ENCODE data around the gene KCNK1. TPM values are rescaled to one million over a fixed set of nuclear protein-coding genes. Genes with fewer than 3 reads are reported as not detected.

The KCNK1 gene
- total RNA-seq, 1 donor from 2014 or later: 1.6 TPM

DNA sequence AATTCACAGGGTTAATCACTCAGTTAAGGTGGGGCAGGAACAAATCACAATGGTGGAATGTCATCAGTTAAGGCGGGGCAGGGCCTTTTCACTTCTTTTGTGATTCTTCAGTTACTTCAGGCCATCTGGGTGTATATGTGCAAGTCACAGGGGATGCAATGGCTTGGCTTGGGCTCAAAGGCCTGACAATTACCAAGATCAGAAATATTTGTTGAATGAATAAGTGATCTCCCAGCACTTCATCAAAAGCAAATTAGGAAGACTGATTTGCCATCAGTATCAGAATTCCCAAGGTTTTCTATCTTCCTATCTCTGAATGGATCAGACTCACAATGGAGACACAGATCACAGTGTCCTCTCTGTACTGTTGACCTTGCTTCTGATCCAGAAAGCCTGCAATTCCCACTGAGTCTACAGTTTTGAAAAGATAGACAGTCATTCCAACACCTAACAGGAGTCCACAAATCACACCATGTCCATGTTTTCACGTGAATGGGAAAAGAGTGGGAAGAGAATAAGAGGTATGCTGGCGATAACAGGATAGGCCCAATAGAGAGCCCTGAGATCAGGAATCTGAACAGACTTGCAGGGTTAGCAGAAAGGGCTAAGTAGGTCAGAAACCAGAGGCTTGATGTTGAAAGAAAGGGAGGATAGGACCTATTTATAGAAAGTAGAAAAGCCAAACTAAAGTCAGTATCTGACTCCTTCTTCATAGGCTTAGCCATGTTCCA is 75.3 kb downstream of the KCNK1 start:
- no peak overlapping the region for H3K4me3 ChIP-seq (ENCODE audit: low read length in 3 of 3)
- H3K9ac ChIP-seq (ENCODE audit: low read depth in 1 of 3, low read length in 3 of 3): no peak overlapping the region
- H3K27me3 ChIP-seq (ENCODE audit: control insufficient read depth in 3 of 3, insufficient read depth in 3 of 3, low read length in 3 of 3): no peaks in the 10 kb centered on the region
- no peaks in the 10 kb centered on the region for H3K36me3 ChIP-seq (ENCODE audit: control insufficient read depth in 3 of 3, insufficient read depth in 3 of 3, low read length in 3 of 3)
- no peaks in the 10 kb centered on the region for H3K9me3 ChIP-seq (ENCODE audit: control insufficient read depth in 3 of 3, low read length in 3 of 3)
- no peak overlapping the region for H3K27ac ChIP-seq (ENCODE audit: low read depth, low read length)
- H3K4me1 ChIP-seq (ENCODE audit: control insufficient read depth in 3 of 3, insufficient read depth in 3 of 3, low read length in 3 of 3): no peaks in the 10 kb centered on the region

DNA sequence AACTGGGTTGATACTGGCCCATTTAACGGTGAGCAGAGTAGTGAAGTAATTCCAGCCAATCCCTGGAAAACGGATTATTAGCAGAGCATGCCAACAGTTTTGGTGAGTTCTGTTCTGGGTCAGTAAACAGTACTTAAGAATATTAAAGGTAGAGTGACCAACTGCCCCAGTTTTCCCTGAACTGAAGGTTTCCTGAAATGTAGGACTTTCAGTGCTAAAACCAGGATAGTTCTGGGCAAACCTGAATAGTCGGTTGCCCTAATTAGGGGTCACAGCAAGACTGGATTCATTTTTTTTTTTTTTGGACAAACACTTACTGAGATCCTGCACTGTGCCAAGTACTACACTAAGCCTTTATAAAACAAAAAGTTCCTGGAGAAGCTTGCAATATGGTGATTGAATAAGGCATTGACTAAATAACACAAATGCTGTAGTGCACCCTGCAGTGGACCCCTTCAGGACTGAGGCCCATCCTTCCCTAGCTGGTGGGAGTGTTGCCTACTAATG is 75.9 kb downstream of the KCNK1 start:
- Histone ChIP-seq H3K4me1 (ENCODE audit: control insufficient read depth in 3 of 3, insufficient read depth in 3 of 3, low read length in 3 of 3) (no peaks in the 10 kb centered on the region), H3K27ac (ENCODE audit: low read depth, low read length) (no peak overlapping the region), H3K27me3 (ENCODE audit: control insufficient read depth in 3 of 3, insufficient read depth in 3 of 3, low read length in 3 of 3) (no peaks in the 10 kb centered on the region), H3K9ac (ENCODE audit: low read depth in 1 of 3, low read length in 3 of 3) (no peak overlapping the region), H3K36me3 (ENCODE audit: control insufficient read depth in 3 of 3, insufficient read depth in 3 of 3, low read length in 3 of 3) (no peaks in the 10 kb centered on the region), H3K9me3 (ENCODE audit: control insufficient read depth in 3 of 3, low read length in 3 of 3) (no peaks in the 10 kb centered on the region), H3K4me3 (ENCODE audit: low read length in 3 of 3) (no peak overlapping the region)

DNA sequence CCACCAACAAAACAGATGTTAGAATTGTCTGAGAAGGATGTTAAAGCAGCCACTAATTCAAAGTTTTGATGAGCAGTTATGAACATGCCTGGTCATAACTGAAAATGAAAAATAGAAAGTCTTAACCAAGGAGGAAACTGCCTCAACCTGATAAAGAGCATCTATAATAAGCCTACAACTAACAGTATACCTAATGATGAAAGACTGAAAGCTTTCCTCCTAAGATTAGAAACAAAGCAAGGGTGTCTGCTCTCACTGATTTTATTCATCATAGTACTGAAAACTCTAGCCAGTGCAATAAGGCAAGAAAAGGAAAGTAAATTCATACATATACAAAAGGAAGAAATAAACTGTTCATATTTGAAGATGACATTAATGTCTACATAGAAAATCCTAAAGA is 82.0 kb downstream of the KCNK1 start:
- H3K27ac ChIP-seq (ENCODE audit: low read depth, low read length): no peak overlapping the region
- H3K4me1 ChIP-seq (ENCODE audit: control insufficient read depth in 3 of 3, insufficient read depth in 3 of 3, low read length in 3 of 3): no peaks in the 10 kb centered on the region
- no peaks in the 10 kb centered on the region for H3K27me3 ChIP-seq (ENCODE audit: control insufficient read depth in 3 of 3, insufficient read depth in 3 of 3, low read length in 3 of 3)
- H3K4me3 ChIP-seq (ENCODE audit: low read length in 3 of 3): no peak overlapping the region
- H3K9ac ChIP-seq (ENCODE audit: low read depth in 1 of 3, low read length in 3 of 3): no peak overlapping the region
- peaks cover 0 to 2% (median 0%) of the 10 kb centered on the region in 3 donors for H3K9me3 ChIP-seq (ENCODE audit: control insufficient read depth in 3 of 3, low read length in 3 of 3)
- H3K36me3 ChIP-seq (ENCODE audit: control insufficient read depth in 3 of 3, insufficient read depth in 3 of 3, low read length in 3 of 3): no peaks in the 10 kb centered on the region

DNA sequence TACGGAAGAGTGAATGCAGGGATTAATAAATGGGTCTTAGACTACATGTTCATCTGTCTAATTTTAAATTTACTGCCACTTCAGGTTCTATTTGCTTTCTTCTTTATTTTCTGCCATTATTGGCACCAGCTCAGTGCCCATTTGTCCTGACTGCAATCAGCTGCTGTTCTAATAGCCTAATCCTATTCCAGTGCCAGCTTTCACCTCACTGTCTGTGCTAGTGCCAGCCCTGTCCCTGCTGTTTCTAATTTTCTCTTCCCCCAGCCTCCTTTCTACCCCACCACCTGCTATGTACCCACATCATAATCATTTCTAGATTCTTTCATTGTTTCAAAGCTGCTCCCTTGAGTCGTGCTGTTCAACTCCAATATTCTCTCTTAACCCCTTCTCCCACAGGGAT is 86.4 kb downstream of the KCNK1 start:
- H3K4me1 ChIP-seq (ENCODE audit: control insufficient read depth in 3 of 3, insufficient read depth in 3 of 3, low read length in 3 of 3): no peaks in the 10 kb centered on the region
- H3K9me3 ChIP-seq (ENCODE audit: control insufficient read depth in 3 of 3, low read length in 3 of 3): peaks cover 0 to 2% (median 0%) of the 10 kb centered on the region in 3 donors
- H3K27me3 ChIP-seq (ENCODE audit: control insufficient read depth in 3 of 3, insufficient read depth in 3 of 3, low read length in 3 of 3): peaks cover 0 to 2% (median 0%) of the 10 kb centered on the region in 3 donors
- H3K36me3 ChIP-seq (ENCODE audit: control insufficient read depth in 3 of 3, insufficient read depth in 3 of 3, low read length in 3 of 3): no peaks in the 10 kb centered on the region
- no peak overlapping the region for H3K9ac ChIP-seq (ENCODE audit: low read depth in 1 of 3, low read length in 3 of 3)
- no peak overlapping the region for H3K27ac ChIP-seq (ENCODE audit: low read depth, low read length)
- no peak overlapping the region for H3K4me3 ChIP-seq (ENCODE audit: low read length in 3 of 3)

DNA sequence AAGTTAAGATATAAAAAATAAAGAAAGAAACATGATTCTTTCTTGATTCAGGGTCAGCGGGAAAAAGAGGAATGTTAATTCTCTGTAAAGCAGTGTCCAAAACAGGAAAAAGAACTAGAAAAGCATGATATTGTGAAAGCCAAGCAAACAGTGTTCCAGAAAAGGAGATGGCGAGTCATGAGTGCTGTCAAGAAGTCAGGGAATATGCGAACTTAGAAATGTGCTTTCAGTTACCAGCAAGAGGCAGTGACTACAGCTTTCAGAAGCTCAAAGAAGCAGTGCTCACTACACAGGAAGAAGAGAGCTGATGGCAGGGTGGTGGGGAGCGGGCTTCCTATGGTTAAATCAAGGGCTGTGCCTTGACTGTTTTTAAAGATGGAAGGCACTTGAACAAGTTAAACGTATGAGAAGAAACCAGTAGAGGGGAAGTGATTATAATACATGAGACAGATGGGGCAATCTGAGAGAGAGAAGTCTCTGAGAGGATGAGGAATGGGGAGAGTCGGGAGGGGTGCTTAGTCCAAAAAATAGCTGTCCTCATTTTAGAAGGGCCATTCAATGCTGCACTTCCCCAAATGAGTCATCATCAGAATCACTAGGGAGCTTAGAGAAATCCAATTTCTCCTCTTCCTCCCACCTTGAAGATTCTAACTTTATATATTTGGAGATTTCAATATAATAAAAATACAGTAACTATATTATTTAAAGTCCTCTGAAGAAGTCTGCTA is 90.4 kb downstream of the KCNK1 start:
- peaks cover 0 to 2% (median 0%) of the 10 kb centered on the region in 3 donors for H3K27me3 ChIP-seq (ENCODE audit: control insufficient read depth in 3 of 3, insufficient read depth in 3 of 3, low read length in 3 of 3)
- H3K27ac ChIP-seq (ENCODE audit: low read depth, low read length): no peak overlapping the region
- H3K4me3 ChIP-seq (ENCODE audit: low read length in 3 of 3): no peak overlapping the region
- no peaks in the 10 kb centered on the region for H3K9me3 ChIP-seq (ENCODE audit: control insufficient read depth in 3 of 3, low read length in 3 of 3)
- H3K36me3 ChIP-seq (ENCODE audit: control insufficient read depth in 3 of 3, insufficient read depth in 3 of 3, low read length in 3 of 3): no peaks in the 10 kb centered on the region
- no peak overlapping the region for H3K9ac ChIP-seq (ENCODE audit: low read depth in 1 of 3, low read length in 3 of 3)
- no peaks in the 10 kb centered on the region for H3K4me1 ChIP-seq (ENCODE audit: control insufficient read depth in 3 of 3, insufficient read depth in 3 of 3, low read length in 3 of 3)

DNA sequence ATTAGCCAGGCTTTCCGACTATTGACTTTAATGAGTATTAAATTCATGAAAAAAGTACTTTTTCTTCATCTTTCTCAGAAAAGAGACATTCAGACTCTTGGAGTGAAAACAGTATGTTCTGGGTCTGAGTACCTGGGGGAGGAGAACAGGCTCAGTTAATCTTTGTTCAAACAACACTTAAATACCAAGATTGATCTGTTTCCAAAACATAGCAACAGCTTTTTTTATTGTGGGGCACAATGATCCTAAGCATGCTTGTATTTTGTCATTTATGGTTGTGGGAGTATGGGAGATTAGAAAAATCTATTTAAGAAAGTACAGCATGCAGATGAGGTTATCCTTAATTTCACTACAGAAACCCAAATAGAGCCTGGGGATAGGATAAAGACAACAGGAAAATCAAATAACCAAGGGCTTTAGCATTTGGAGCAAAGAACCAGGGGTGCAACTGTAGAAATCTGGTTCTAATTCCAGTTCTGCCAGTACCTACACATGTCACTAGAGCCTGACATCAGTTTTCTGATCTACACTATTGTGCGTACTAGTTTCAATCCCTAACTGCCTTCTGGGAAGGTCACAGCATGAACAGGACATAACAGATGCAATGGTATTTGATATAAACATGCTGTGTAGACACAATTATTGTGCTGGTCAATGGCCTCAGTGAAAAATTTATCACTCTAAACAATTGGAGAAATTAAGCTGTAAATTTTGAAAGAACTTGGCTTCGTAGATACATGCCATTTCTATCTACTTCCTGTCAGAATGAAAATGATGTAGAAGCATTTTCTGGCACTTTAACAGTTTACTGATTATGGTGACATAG is 91.2 kb downstream of the KCNK1 start:
- H3K36me3 ChIP-seq (ENCODE audit: control insufficient read depth in 3 of 3, insufficient read depth in 3 of 3, low read length in 3 of 3): no peaks in the 10 kb centered on the region
- peaks cover 0 to 2% (median 0%) of the 10 kb centered on the region in 3 donors for H3K27me3 ChIP-seq (ENCODE audit: control insufficient read depth in 3 of 3, insufficient read depth in 3 of 3, low read length in 3 of 3)
- H3K9me3 ChIP-seq (ENCODE audit: control insufficient read depth in 3 of 3, low read length in 3 of 3): no peaks in the 10 kb centered on the region
- H3K4me3 ChIP-seq (ENCODE audit: low read length in 3 of 3): no peak overlapping the region
- no peak overlapping the region for H3K27ac ChIP-seq (ENCODE audit: low read depth, low read length)
- H3K9ac ChIP-seq (ENCODE audit: low read depth in 1 of 3, low read length in 3 of 3): no peak overlapping the region
- no peaks in the 10 kb centered on the region for H3K4me1 ChIP-seq (ENCODE audit: control insufficient read depth in 3 of 3, insufficient read depth in 3 of 3, low read length in 3 of 3)

DNA sequence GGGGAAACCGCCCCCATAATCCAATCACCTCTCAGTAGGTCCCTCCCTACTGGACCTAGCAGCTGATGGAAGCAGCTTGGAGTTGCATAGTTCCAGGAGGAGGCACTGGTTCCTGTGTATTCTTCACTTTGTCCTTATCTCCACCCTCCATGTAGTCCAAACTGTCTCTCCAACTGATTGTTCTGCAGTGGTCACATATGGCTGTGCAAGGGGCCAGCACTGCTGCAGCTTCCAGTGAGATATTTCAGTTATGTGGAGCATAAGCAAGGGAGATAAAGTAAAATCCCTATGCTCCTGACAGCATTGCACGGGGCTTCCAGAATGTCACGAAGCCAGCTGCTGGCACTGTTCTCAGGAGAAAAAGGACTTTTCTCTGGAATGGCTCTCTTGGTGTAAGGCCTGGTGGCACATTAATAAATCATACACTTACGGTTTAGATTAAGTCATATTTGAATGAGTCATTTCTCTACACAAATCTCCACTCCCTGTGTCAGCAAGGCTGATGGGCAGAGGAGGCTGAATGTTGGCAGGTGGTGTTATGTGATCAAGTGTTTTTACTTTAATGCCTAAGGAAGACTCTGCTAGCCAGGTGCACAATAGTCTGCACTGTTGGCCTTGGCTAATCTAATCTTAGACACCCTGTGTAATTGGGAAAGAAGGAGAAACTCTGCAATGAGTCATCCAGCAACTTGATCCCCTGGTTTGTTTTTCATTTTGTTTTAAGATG is 93.4 kb downstream of the KCNK1 start:
- no peak overlapping the region for H3K27ac ChIP-seq (ENCODE audit: low read depth, low read length)
- no peak overlapping the region for H3K9ac ChIP-seq (ENCODE audit: low read depth in 1 of 3, low read length in 3 of 3)
- H3K4me3 ChIP-seq (ENCODE audit: low read length in 3 of 3): no peak overlapping the region
- no peaks in the 10 kb centered on the region for H3K36me3 ChIP-seq (ENCODE audit: control insufficient read depth in 3 of 3, insufficient read depth in 3 of 3, low read length in 3 of 3)
- H3K9me3 ChIP-seq (ENCODE audit: control insufficient read depth in 3 of 3, low read length in 3 of 3): no peaks in the 10 kb centered on the region
- H3K27me3 ChIP-seq (ENCODE audit: control insufficient read depth in 3 of 3, insufficient read depth in 3 of 3, low read length in 3 of 3): no peaks in the 10 kb centered on the region
- no peaks in the 10 kb centered on the region for H3K4me1 ChIP-seq (ENCODE audit: control insufficient read depth in 3 of 3, insufficient read depth in 3 of 3, low read length in 3 of 3)

DNA sequence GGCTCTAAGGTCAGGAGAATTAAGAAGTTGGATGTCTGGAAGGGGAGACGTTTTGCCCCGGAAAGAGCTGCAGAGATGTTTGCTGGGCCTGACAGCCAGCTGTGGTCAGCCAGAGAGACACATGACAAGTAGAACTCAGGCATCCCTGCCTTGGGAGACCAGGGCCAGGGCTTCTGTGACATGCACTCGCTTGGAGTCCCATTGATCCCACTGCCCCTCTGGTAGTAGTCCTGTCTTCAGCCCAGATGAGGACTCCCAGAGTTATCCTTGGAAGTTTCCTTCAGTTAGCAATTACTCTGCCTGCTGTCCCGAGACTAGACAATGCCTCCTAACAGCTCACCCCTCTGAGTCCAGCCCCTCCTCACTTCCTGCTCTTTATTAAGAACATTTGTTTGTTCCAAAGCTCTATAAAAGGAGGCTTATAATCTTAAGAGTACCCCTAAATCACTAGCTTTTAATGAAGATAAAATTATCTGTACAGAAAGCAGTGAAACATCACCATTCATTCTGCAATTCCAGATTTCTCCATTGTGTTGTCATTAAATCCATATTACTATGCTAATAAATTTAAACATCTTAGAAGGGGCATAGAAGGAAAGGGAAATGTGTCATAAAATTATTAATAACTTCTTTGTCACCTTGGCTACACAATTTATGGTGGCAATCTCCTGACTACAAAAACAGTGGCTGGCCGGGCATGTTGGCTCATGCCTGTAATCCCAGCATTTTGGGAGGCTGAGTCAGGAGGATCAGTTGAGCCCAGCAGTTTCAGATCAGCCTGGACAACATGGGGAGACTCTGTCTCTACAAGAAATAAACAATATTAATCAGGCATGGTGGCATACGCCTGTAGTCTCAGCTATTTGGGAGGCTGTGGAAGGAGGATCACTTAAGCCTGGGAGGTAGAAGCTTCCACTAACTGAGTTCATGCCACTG is 94.2 kb downstream of the KCNK1 start:
- H3K27ac ChIP-seq (ENCODE audit: low read depth, low read length): no peak overlapping the region
- no peak overlapping the region for H3K4me3 ChIP-seq (ENCODE audit: low read length in 3 of 3)

DNA sequence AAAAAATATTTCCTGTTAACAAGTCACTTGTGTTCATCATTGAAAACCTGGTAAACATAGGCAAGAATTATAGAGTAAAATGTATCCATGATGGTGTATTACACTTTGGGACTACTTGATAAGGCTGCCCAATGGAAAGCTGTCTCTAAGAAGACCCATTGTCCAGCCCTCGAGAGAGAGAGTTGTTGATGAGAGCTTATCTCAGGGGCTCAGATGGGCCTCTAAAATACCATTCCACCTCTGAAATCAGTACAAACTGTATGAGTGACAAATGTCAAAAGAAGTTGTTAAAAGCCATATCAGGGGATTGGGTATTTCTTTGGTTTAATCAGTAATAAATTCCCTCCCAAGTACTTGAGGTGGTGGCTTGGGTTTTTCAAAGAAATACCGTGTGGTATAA is 96.1 kb downstream of the KCNK1 start:
- no peak overlapping the region for H3K4me3 ChIP-seq (ENCODE audit: low read length in 3 of 3)
- no peaks in the 10 kb centered on the region for H3K9me3 ChIP-seq (ENCODE audit: control insufficient read depth in 3 of 3, low read length in 3 of 3)
- no peaks in the 10 kb centered on the region for H3K36me3 ChIP-seq (ENCODE audit: control insufficient read depth in 3 of 3, insufficient read depth in 3 of 3, low read length in 3 of 3)
- H3K27ac ChIP-seq (ENCODE audit: low read depth, low read length): no peak overlapping the region
- no peaks in the 10 kb centered on the region for H3K27me3 ChIP-seq (ENCODE audit: control insufficient read depth in 3 of 3, insufficient read depth in 3 of 3, low read length in 3 of 3)
- no peak overlapping the region for H3K9ac ChIP-seq (ENCODE audit: low read depth in 1 of 3, low read length in 3 of 3)
- H3K4me1 ChIP-seq (ENCODE audit: control insufficient read depth in 3 of 3, insufficient read depth in 3 of 3, low read length in 3 of 3): no peaks in the 10 kb centered on the region

More for the DNA sequence above, 94.2 kb downstream of the KCNK1 start:
- Histone ChIP-seq H3K36me3 (ENCODE audit: control insufficient read depth in 3 of 3, insufficient read depth in 3 of 3, low read length in 3 of 3) (no peaks in the 10 kb centered on the region), H3K9me3 (ENCODE audit: control insufficient read depth in 3 of 3, low read length in 3 of 3) (no peaks in the 10 kb centered on the region), H3K9ac (ENCODE audit: low read depth in 1 of 3, low read length in 3 of 3) (no peak overlapping the region), H3K27me3 (ENCODE audit: control insufficient read depth in 3 of 3, insufficient read depth in 3 of 3, low read length in 3 of 3) (no peaks in the 10 kb centered on the region), H3K4me1 (ENCODE audit: control insufficient read depth in 3 of 3, insufficient read depth in 3 of 3, low read length in 3 of 3) (no peaks in the 10 kb centered on the region)

Data from skeletal muscle tissue (tissue), 4 donors.